HEK293 (cell line): ENCODE results near the gene POLR2H.
A peak's percentile ranks its signal among the peaks of the same experiment; 100 is the strongest.

ENCODE experiments used
- CTCF ChIA-PET: fragments of 350-600 bp; formaldehyde crosslinking; extraction: SDS; loops from one replicate; lab custom pipeline; 2021; ENCODE audit warnings: antibody characterized with exemption; lab: Yijun Ruan, JAX
- POLR2A ChIA-PET: fragments of 300-600 bp; formaldehyde crosslinking; extraction: SDS; loops from one replicate; lab custom pipeline; 2020; ENCODE audit warnings: antibody characterized with exemption, inconsistent platforms; lab: Yijun Ruan, JAX
- H3K27ac ChIP-seq: fragments of 200-500 bp; sonication (Bioruptor generic); 2 replicates; pipeline ENCODE4 v1.5.1; 2014; ENCODE audit warnings: low read depth, low read length, control low read depth, inconsistent platforms; ENCODE audit errors: extremely low read depth
- H3K36me3 ChIP-seq, 2 experiments: fragments of 200-500 bp in 1 of 2; sonication (Bioruptor generic) in 1 of 2; 1 replicate in 1 of 2; 2 replicates in 1 of 2; pipeline ENCODE4 v1.5.1; 2014 to 2017; ENCODE audit warnings: inconsistent platforms in 2 of 2, low read length in 2 of 2; ENCODE audit not compliant: control insufficient read depth in 2 of 2, insufficient read depth in 1 of 2
- H3K4me1 ChIP-seq: fragments of 200-500 bp; sonication (Bioruptor generic); 2 replicates; pipeline ENCODE4 v1.5.1; 2014; ENCODE audit warnings: mild to moderate bottlenecking, low read length, inconsistent platforms; ENCODE audit not compliant: control insufficient read depth, insufficient read depth
- H3K4me3 ChIP-seq: 2 replicates; pipeline ENCODE4 v1.5.1; 2011; ENCODE audit warnings: low read depth, mild to moderate bottlenecking, control low read depth, low read length, moderate library complexity
- H3K9me3 ChIP-seq: fragments of 200-500 bp; sonication (Bioruptor generic); 2 replicates; pipeline ENCODE4 v1.5.1; 2014; ENCODE audit warnings: low read depth, low read length, inconsistent platforms; ENCODE audit not compliant: control insufficient read depth, insufficient read depth
- EGR2 ChIP-seq: fragments of 450-650 bp; formaldehyde crosslinking; IDR thresholded peaks from 2 replicates; pipeline ENCODE4 v1.5.1; 2016; ENCODE audit warnings: low read depth, missing biosample characterization, missing genetic modification characterization
- FEZF1 ChIP-seq: fragments of 450-650 bp; formaldehyde crosslinking; IDR thresholded peaks from 2 replicates; pipeline ENCODE4 v1.5.1; 2016; ENCODE audit warnings: missing biosample characterization, missing genetic modification characterization
- PRDM1 ChIP-seq: fragments of 450-650 bp; formaldehyde crosslinking; IDR thresholded peaks from 2 replicates; pipeline ENCODE4; 2016; ENCODE audit warnings: missing biosample characterization, missing genetic modification characterization
- SP7 ChIP-seq: fragments of 450-650 bp; formaldehyde crosslinking; IDR thresholded peaks from 2 replicates; pipeline ENCODE4 v1.5.1; 2016; ENCODE audit warnings: missing biosample characterization, missing genetic modification characterization
- YY2 ChIP-seq: fragments of 450-650 bp; formaldehyde crosslinking; IDR thresholded peaks from 2 replicates; pipeline ENCODE4 v1.5.1; 2016; ENCODE audit warnings: missing biosample characterization, missing genetic modification characterization
- ZBTB17 ChIP-seq: fragments of 450-650 bp; formaldehyde crosslinking; IDR thresholded peaks from 2 replicates; pipeline ENCODE4 v1.5.1; 2016; ENCODE audit warnings: missing biosample characterization, missing genetic modification characterization
- ZFP37 ChIP-seq: fragments of 450-650 bp; formaldehyde crosslinking; IDR thresholded peaks from 2 replicates; pipeline ENCODE4 v1.5.1; 2016; ENCODE audit warnings: missing biosample characterization, missing genetic modification characterization
- ZIC2 ChIP-seq: fragments of 450-650 bp; formaldehyde crosslinking; IDR thresholded peaks from 2 replicates; pipeline ENCODE4 v1.5.1; 2016; ENCODE audit warnings: missing biosample characterization, missing genetic modification characterization
- ZNF214 ChIP-seq: fragments of 450-650 bp; formaldehyde crosslinking; IDR thresholded peaks from 2 replicates; pipeline ENCODE4 v1.5.1; 2017; ENCODE audit warnings: missing biosample characterization, mild to moderate bottlenecking, missing genetic modification characterization, borderline replicate concordance
- ZNF354C ChIP-seq: fragments of 450-650 bp; formaldehyde crosslinking; IDR thresholded peaks from 2 replicates; pipeline ENCODE4 v1.5.1; 2016; ENCODE audit warnings: missing biosample characterization, missing genetic modification characterization, low read depth, borderline replicate concordance
- ZNF514 ChIP-seq: fragments of 450-650 bp; formaldehyde crosslinking; IDR thresholded peaks from 2 replicates; pipeline ENCODE4 v1.5.1; 2016; ENCODE audit warnings: missing biosample characterization, missing genetic modification characterization
- ZNF660 ChIP-seq: fragments of 450-650 bp; IDR thresholded peaks from 2 replicates; pipeline ENCODE4 v1.5.1; 2018; ENCODE audit warnings: missing biosample characterization, mild to moderate bottlenecking, missing genetic modification characterization
- ZNF701 ChIP-seq: fragments of 450-650 bp; formaldehyde crosslinking; IDR thresholded peaks from 2 replicates; pipeline ENCODE4 v1.5.1; 2016; ENCODE audit warnings: missing biosample characterization, missing genetic modification characterization
- TF ChIP-seq, protein P1 (sequence below): fragments of 450-650 bp; formaldehyde crosslinking; IDR thresholded peaks from 2 replicates; pipeline ENCODE4 v1.5.1; 2016; ENCODE audit warnings: missing biosample characterization, missing genetic modification characterization
- TF ChIP-seq, protein P2 (sequence below): fragments of 450-650 bp; formaldehyde crosslinking; IDR thresholded peaks from 2 replicates; pipeline ENCODE4 v1.5.1; 2016; ENCODE audit warnings: missing biosample characterization, missing genetic modification characterization
- TF ChIP-seq, protein P3 (sequence below): fragments of 450-650 bp; formaldehyde crosslinking; optimal IDR thresholded peaks from 2 replicates; pipeline ENCODE3; 2016; ENCODE audit warnings: missing biosample characterization, mild to moderate bottlenecking, missing genetic modification characterization
- TF ChIP-seq, protein P4 (sequence below): fragments of 450-650 bp; formaldehyde crosslinking; IDR thresholded peaks from 2 replicates; pipeline ENCODE4 v1.5.1; 2016; ENCODE audit warnings: missing biosample characterization, missing genetic modification characterization

POLR2H gene

DNA sequence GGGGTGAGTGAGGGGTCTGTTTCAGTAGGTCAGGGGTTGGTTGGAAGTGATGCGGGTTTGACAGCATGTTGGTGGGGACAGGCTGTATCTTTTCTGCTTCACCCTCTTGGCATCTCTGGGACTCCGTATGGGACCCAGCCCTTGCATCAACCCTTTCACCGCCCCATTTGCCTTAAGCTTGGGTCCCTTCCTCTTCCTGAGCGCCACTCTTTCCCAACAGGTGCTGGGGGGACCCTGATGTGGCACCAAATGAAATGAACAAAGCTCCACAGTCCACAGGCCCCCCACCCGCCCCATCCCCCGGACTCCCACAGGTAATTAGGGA, 46.0 kb upstream of the POLR2H start:
- TF ChIP-seq EGR2 (tag by site-specific recombination) (0 out of 2 replicates have a peak, but pooled peaks have one; percentile 8), FEZF1 (no peak), ZNF660 (tag by site-specific recombination) (peak; percentile 11; the same call in 1 of the 2 replicates), SP7 (tag by site-specific recombination) (no peak), ZNF514 (tag by site-specific recombination) (no peak), ZNF701 (no peak), ZBTB17 (tag by site-specific recombination) (no peak), YY2 (no peak)
- TF ChIP-seq, protein P1, sequence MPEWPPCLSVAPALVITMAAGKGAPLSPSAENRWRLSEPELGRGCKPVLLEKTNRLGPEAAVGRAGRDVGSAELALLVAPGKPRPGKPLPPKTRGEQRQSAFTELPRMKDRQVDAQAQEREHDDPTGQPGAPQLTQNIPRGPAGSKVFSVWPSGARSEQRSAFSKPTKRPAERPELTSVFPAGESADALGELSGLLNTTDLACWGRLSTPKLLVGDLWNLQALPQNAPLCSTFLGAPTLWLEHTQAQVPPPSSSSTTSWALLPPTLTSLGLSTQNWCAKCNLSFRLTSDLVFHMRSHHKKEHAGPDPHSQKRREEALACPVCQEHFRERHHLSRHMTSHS (tag by site-specific recombination), result no peak
- TF ChIP-seq, protein P2, sequence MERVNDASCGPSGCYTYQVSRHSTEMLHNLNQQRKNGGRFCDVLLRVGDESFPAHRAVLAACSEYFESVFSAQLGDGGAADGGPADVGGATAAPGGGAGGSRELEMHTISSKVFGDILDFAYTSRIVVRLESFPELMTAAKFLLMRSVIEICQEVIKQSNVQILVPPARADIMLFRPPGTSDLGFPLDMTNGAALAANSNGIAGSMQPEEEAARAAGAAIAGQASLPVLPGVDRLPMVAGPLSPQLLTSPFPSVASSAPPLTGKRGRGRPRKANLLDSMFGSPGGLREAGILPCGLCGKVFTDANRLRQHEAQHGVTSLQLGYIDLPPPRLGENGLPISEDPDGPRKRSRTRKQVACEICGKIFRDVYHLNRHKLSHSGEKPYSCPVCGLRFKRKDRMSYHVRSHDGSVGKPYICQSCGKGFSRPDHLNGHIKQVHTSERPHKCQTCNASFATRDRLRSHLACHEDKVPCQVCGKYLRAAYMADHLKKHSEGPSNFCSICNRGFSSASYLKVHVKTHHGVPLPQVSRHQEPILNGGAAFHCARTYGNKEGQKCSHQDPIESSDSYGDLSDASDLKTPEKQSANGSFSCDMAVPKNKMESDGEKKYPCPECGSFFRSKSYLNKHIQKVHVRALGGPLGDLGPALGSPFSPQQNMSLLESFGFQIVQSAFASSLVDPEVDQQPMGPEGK (tag by site-specific recombination), result no peak
- TF ChIP-seq, protein P3, sequence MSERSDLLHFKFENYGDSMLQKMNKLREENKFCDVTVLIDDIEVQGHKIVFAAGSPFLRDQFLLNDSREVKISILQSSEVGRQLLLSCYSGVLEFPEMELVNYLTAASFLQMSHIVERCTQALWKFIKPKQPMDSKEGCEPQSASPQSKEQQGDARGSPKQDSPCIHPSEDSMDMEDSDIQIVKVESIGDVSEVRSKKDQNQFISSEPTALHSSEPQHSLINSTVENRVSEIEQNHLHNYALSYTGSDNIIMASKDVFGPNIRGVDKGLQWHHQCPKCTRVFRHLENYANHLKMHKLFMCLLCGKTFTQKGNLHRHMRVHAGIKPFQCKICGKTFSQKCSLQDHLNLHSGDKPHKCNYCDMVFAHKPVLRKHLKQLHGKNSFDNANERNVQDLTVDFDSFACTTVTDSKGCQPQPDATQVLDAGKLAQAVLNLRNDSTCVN (tag by site-specific recombination), result no peak
- TF ChIP-seq, all 188 proteins: peak for 2
- Histone ChIP-seq H3K4me3 (peak overlapping the region; percentile 96), H3K27ac (peak overlapping the region; percentile 100), H3K9me3 (no peaks in the 10 kb centered on the region), H3K4me1 (peaks cover 4% of the 10 kb centered on the region; the same call in 1 of the 2 replicates), H3K36me3 (peaks cover 16 to 54% of the 10 kb centered on the region in 2 experiments)
- POLR2A ChIA-PET, result interaction anchor here (1.2 to 1.3 kb wide), 3 partner anchors 9 to 20 kb away, joined by 3 to 5 read pairs (median 4); no protein-coding TSS in a partner anchor
- CTCF ChIA-PET, result interaction anchor here (1.4 kb wide), 1 partner anchor 10 kb away, joined by 3 read pairs; no protein-coding TSS in a partner anchor

DNA sequence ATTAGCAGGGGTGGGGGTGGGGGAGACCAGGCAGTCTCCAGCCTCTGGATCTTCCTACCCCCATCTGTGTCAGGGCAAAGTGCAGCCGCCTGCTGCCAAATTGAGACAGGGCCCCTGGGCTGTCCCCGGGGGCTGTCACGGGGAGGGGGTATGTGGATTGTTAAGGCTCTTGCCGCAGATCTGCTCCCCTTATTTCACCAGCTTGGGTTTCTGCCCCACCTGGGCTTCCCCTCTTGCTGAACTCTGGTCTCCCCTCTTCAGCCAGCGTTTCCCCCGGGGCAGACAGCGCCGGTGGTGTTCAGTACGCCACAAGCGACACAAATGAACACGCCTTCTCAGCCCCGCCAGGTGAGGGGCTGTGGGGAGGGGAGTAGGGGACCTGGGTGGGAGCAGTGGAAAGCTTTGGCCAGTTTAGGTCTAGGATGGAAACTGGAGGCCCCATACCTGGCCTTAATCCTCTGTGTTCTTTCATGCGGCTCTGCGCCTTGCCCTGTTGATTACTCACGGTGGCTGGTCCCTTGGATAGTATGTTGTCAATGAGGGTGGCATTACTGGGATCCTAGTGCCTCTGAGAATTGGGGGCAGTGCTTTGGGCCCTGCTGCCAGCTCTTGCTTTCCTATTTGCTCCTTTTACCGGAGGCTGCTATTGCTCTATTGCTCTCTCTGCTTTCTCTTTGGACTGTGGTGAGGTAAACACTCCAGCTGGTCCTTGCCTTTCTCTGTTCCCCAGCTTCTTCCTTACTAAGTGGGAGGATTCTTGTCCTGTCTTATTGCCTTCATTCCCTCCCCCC, 45.4 kb upstream of the POLR2H start:
- Histone ChIP-seq H3K27ac (peak overlapping the region; percentile 100), H3K36me3 (peaks cover 16 to 59% of the 10 kb centered on the region in 2 experiments)
- POLR2A ChIA-PET, result interaction anchor here (0.9 to 1.3 kb wide), 4 partner anchors 8 to 19 kb away, joined by 3 to 5 read pairs (median 4); no protein-coding TSS in a partner anchor
- TF ChIP-seq, protein P4, sequence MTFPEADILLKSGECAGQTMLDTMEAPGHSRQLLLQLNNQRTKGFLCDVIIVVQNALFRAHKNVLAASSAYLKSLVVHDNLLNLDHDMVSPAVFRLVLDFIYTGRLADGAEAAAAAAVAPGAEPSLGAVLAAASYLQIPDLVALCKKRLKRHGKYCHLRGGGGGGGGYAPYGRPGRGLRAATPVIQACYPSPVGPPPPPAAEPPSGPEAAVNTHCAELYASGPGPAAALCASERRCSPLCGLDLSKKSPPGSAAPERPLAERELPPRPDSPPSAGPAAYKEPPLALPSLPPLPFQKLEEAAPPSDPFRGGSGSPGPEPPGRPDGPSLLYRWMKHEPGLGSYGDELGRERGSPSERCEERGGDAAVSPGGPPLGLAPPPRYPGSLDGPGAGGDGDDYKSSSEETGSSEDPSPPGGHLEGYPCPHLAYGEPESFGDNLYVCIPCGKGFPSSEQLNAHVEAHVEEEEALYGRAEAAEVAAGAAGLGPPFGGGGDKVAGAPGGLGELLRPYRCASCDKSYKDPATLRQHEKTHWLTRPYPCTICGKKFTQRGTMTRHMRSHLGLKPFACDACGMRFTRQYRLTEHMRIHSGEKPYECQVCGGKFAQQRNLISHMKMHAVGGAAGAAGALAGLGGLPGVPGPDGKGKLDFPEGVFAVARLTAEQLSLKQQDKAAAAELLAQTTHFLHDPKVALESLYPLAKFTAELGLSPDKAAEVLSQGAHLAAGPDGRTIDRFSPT (tag by site-specific recombination), result peak; percentile 25; the same call in 1 of the 2 replicates
- TF ChIP-seq PRDM1 (tag by site-specific recombination) (peak; percentile 85), ZFP37 (tag by site-specific recombination) (no peak), ZIC2 (tag by site-specific recombination) (peak; percentile 41; the same call in 1 of the 2 replicates), ZNF214 (tag by site-specific recombination) (no peak), ZNF660 (tag by site-specific recombination) (0 out of 2 replicates have a peak, but pooled peaks have one; percentile 11), ZNF354C (tag by site-specific recombination) (no peak)
- TF ChIP-seq, all 188 proteins: peak for 4
- Histone ChIP-seq H3K4me3 (peak overlapping the region; percentile 96), H3K9me3 (no peaks in the 10 kb centered on the region), H3K4me1 (peaks cover 4% of the 10 kb centered on the region; the same call in 1 of the 2 replicates)
- CTCF ChIA-PET, result interaction anchor here (1.4 kb wide), 1 partner anchor 10 kb away, joined by 3 read pairs; no protein-coding TSS in a partner anchor
